H9 (cell line): ENCODE results near the gene UCK1. TPM values are rescaled to one million over a fixed set of nuclear protein-coding genes. Genes with fewer than 3 reads are reported as not detected.

ENCODE experiments used
- DNase-seq: peaks from one replicate; pipeline ENCODE4 v3.0.0-alpha.2; 2017
- H2AFZ ChIP-seq: one replicate; pipeline ENCODE4 v1.6.1; 2013; ENCODE audit warnings: mild to moderate bottlenecking, low read length, control low read depth, moderate library complexity
- H2AK5ac ChIP-seq: 2 replicates; pipeline ENCODE4 v1.6.1; 2013; ENCODE audit warnings: low read length, control low read depth, mixed read lengths; ENCODE audit not compliant: insufficient read length
- H2BK120ac ChIP-seq: one replicate; pipeline ENCODE4 v1.6.1; 2013; ENCODE audit warnings: low read depth, mild to moderate bottlenecking, low read length, control low read depth, inconsistent platforms; ENCODE audit not compliant: poor library complexity, severe bottlenecking
- H2BK12ac ChIP-seq: 2 replicates; pipeline ENCODE4 v1.6.1; 2013; ENCODE audit warnings: low read length, control low read depth, mixed read lengths, low read depth; ENCODE audit not compliant: insufficient read length
- H2BK15ac ChIP-seq: 2 replicates; pipeline ENCODE4 v1.6.1; 2013; ENCODE audit warnings: low read depth, low read length, control low read depth
- H2BK20ac ChIP-seq: one replicate; pipeline ENCODE4 v1.6.1; 2013; ENCODE audit warnings: low read depth, mild to moderate bottlenecking, low read length, control low read depth, inconsistent platforms; ENCODE audit not compliant: poor library complexity, severe bottlenecking
- H2BK5ac ChIP-seq: 2 replicates; pipeline ENCODE4 v1.6.1; 2013; ENCODE audit warnings: low read length, control low read depth, mixed read lengths; ENCODE audit not compliant: insufficient read length
- H3K14ac ChIP-seq: 2 replicates; pipeline ENCODE4 v1.6.1; 2013; ENCODE audit warnings: low read length, control low read depth; ENCODE audit not compliant: insufficient read depth
- H3K18ac ChIP-seq: 2 replicates; pipeline ENCODE4 v1.6.1; 2013; ENCODE audit warnings: low read depth, mild to moderate bottlenecking, mixed read lengths, low read length, control low read depth; ENCODE audit not compliant: insufficient read length
- H3K23ac ChIP-seq: 2 replicates; pipeline ENCODE4 v1.6.1; 2013; ENCODE audit warnings: low read length, control low read depth, mixed read lengths, low read depth; ENCODE audit not compliant: insufficient read length
- H3K23me2 ChIP-seq: 2 replicates; pipeline ENCODE4 v1.6.1; 2013; ENCODE audit warnings: low read depth, mild to moderate bottlenecking, mixed read lengths, low read length, control low read depth; ENCODE audit not compliant: insufficient read length, poor library complexity, severe bottlenecking
- H3K27ac ChIP-seq: 2 replicates; pipeline ENCODE4 v1.5.1; 2013; ENCODE audit warnings: low read length, control low read depth, mixed read lengths, low read depth; ENCODE audit not compliant: insufficient read length
- H3K27me3 ChIP-seq: 2 replicates; pipeline ENCODE4 v1.6.1; 2013; ENCODE audit warnings: low read length, control low read depth, inconsistent platforms; ENCODE audit not compliant: insufficient read depth
- H3K4ac ChIP-seq: 2 replicates; pipeline ENCODE4 v1.6.1; 2013; ENCODE audit warnings: low read depth, mild to moderate bottlenecking, control low read depth, inconsistent platforms, low read length, moderate library complexity
- H3K4me1 ChIP-seq: 2 replicates; pipeline ENCODE4 v1.6.1; 2013; ENCODE audit warnings: low read length, control low read depth, inconsistent platforms; ENCODE audit not compliant: insufficient read depth
- H3K4me2 ChIP-seq: 2 replicates; pipeline ENCODE4 v1.6.1; 2013; ENCODE audit warnings: low read length, control low read depth, mixed read lengths; ENCODE audit not compliant: insufficient read length, insufficient read depth
- H3K56ac ChIP-seq: 2 replicates; pipeline ENCODE4 v1.6.1; 2013; ENCODE audit warnings: low read depth, mild to moderate bottlenecking, mixed read lengths, low read length, control low read depth; ENCODE audit not compliant: insufficient read length
- H3K79me1 ChIP-seq: 2 replicates; pipeline ENCODE4 v1.6.1; 2013; ENCODE audit warnings: low read depth, mild to moderate bottlenecking, moderate library complexity, low read length, control low read depth, inconsistent platforms; ENCODE audit not compliant: insufficient read depth, poor library complexity, severe bottlenecking
- H3K79me2 ChIP-seq: 2 replicates; pipeline ENCODE4 v1.6.1; 2013; ENCODE audit warnings: low read length, control low read depth, inconsistent platforms; ENCODE audit not compliant: insufficient read depth
- H3K9ac ChIP-seq: 2 replicates; pipeline ENCODE4 v1.6.1; 2013; ENCODE audit warnings: low read length, control low read depth, mixed read lengths; ENCODE audit not compliant: insufficient read length; ENCODE audit errors: extremely low read depth
- H3K9me3 ChIP-seq: one replicate; pipeline ENCODE4 v1.6.1; 2013; ENCODE audit warnings: low read depth, low read length, inconsistent platforms; ENCODE audit not compliant: control insufficient read depth
- H3T11ph ChIP-seq: one replicate; pipeline ENCODE4 v1.6.1; 2013; ENCODE audit warnings: mild to moderate bottlenecking, low read length, control low read depth, inconsistent platforms
- H4K20me1 ChIP-seq: one replicate; pipeline ENCODE4 v1.6.1; 2013; ENCODE audit not compliant: control insufficient read depth, insufficient read length, insufficient read depth
- H4K5ac ChIP-seq: 2 replicates; pipeline ENCODE4 v1.6.1; 2013; ENCODE audit warnings: low read depth, mild to moderate bottlenecking, mixed read lengths, low read length, control low read depth; ENCODE audit not compliant: insufficient read length
- H4K8ac ChIP-seq: replicated peaks from 2 replicates; pipeline ENCODE4 v1.6.1; 2013; ENCODE audit warnings: low read length, control low read depth, mixed read lengths, low read depth; ENCODE audit not compliant: insufficient read length
- H4K91ac ChIP-seq: 2 replicates; pipeline ENCODE4 v1.6.1; 2013; ENCODE audit warnings: low read depth, mild to moderate bottlenecking, moderate library complexity, mixed read lengths, low read length, control low read depth; ENCODE audit not compliant: insufficient read length
- H3K27ac Mint-ChIP-seq, 3 experiments: 2 replicates in 2 of 3; 3 replicates in 1 of 3; pipeline ENCODE4 v1.8.0; 2020 to 2021; ENCODE audit warnings: mixed read lengths in 3 of 3, mild to moderate bottlenecking in 1 of 3, moderate library complexity in 1 of 3
- H3K27me3 Mint-ChIP-seq: 2 replicates; pipeline ENCODE4 v1.8.0; 2021; ENCODE audit warnings: low read depth, mild to moderate bottlenecking, moderate library complexity, mixed read lengths
- H3K36me3 Mint-ChIP-seq, 3 experiments: 2 replicates in 2 of 3; 3 replicates in 1 of 3; pipeline ENCODE4 v1.8.0; 2020 to 2021; ENCODE audit warnings: low read depth in 3 of 3, mixed read lengths in 3 of 3; ENCODE audit not compliant: insufficient read depth in 1 of 3
- H3K4me1 Mint-ChIP-seq, 2 experiments: 2 replicates each; pipeline ENCODE4 v1.8.0; 2020; ENCODE audit warnings: mixed read lengths in 2 of 2
- H3K4me3 Mint-ChIP-seq, 2 experiments: 2 replicates in 1 of 2; 3 replicates in 1 of 2; pipeline ENCODE4 v1.8.0; 2020 to 2021; ENCODE audit warnings: mild to moderate bottlenecking in 2 of 2, mixed read lengths in 2 of 2, moderate library complexity in 1 of 2
- H3K9me3 Mint-ChIP-seq, 2 experiments: 2 replicates in 1 of 2; 3 replicates in 1 of 2; pipeline ENCODE4 v1.8.0; 2020; ENCODE audit warnings: mild to moderate bottlenecking in 2 of 2, mixed read lengths in 2 of 2, moderate library complexity in 1 of 2
- WGBS: extraction: QIAGEN DNeasy Blood & Tissue Kit; methylation state at CpG from one replicate; pipeline ENCODE4 v1.1.7; 2013; ENCODE audit warnings: missing lambda C conversion rate, low lambda C conversion rate, mixed read lengths; ENCODE audit not compliant: insufficient read length; ENCODE audit errors: extremely low coverage; 5-methylcytosine and 5-hydroxymethylcytosine counted together
- total RNA-seq: library from RNA; stranded (reverse); gene quantifications from 2 replicates; pipeline ENCODE4 v1.2.1, GENCODE V29; 2021
- TF ChIP-seq, protein P1 (sequence below): fragments of 200-600 bp; sonication (generic); conservative IDR thresholded peaks from 3 replicates; pipeline ENCODE4 v1.8.0; 2021; ENCODE audit warnings: antibody characterized with exemption, mild to moderate bottlenecking

Gene UCK1
- total RNA-seq, 1 experiment from 2014 or later: 54.2 TPM

GRCh38 chr9:131543141-131543540 is 12.1 kb upstream of the UCK1 start:
- H3K4me3 Mint-ChIP-seq: no peak overlapping the region
- Histone ChIP-seq H2BK5ac (no peak overlapping the region), H3K4me1 (no peaks in the 10 kb centered on the region), H3K79me2 (no peaks in the 10 kb centered on the region), H3K56ac (no peak overlapping the region), H3K9me3 (peaks cover 5% of the 10 kb centered on the region), H4K5ac (no peak overlapping the region), H3K14ac (no peak overlapping the region), H4K8ac (no peak overlapping the region), H3K18ac (no peak overlapping the region), H3K27ac (no peak overlapping the region), H3K23ac (no peak overlapping the region), H4K91ac (no peak overlapping the region), H3K9ac (no peak overlapping the region), H3K79me1 (no peaks in the 10 kb centered on the region), H3T11ph (no peak overlapping the region), H2AFZ (no peak overlapping the region), H2BK120ac (no peak overlapping the region), H3K4me2 (no peak overlapping the region), H3K23me2 (peaks cover 7% of the 10 kb centered on the region), H4K20me1 (no peaks in the 10 kb centered on the region), H2BK12ac (no peak overlapping the region), H3K27me3 (no peaks in the 10 kb centered on the region; the same call in 1 of the 2 replicates), H2BK20ac (no peak overlapping the region), H3K4ac (no peak overlapping the region), H2BK15ac (no peak overlapping the region), H2AK5ac (no peak overlapping the region)
- H3K27ac Mint-ChIP-seq: no peak overlapping the region
- peaks cover 28% of the 10 kb centered on the region for H3K27me3 Mint-ChIP-seq
- TF ChIP-seq, protein P1, sequence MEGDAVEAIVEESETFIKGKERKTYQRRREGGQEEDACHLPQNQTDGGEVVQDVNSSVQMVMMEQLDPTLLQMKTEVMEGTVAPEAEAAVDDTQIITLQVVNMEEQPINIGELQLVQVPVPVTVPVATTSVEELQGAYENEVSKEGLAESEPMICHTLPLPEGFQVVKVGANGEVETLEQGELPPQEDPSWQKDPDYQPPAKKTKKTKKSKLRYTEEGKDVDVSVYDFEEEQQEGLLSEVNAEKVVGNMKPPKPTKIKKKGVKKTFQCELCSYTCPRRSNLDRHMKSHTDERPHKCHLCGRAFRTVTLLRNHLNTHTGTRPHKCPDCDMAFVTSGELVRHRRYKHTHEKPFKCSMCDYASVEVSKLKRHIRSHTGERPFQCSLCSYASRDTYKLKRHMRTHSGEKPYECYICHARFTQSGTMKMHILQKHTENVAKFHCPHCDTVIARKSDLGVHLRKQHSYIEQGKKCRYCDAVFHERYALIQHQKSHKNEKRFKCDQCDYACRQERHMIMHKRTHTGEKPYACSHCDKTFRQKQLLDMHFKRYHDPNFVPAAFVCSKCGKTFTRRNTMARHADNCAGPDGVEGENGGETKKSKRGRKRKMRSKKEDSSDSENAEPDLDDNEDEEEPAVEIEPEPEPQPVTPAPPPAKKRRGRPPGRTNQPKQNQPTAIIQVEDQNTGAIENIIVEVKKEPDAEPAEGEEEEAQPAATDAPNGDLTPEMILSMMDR: no peak
- H3K4me1 Mint-ChIP-seq: no peaks in the 10 kb centered on the region
- no peak for DNase-seq
- peaks cover 8 to 30% (median 19%) of the 10 kb centered on the region in 3 experiments for H3K36me3 Mint-ChIP-seq
- no CpG with 5 or more reads among the region's 6 CpGs for WGBS
- peaks cover 43 to 44% of the 10 kb centered on the region in 2 experiments for H3K9me3 Mint-ChIP-seq
